MCF 10A (cell line): ENCODE data around the gene FTH1. TPM values are rescaled to one million over a fixed set of nuclear protein-coding genes. Genes with fewer than 3 reads are reported as not detected.

Experiments used
- BruUV-seq: library from RNA; stranded (reverse); fragments of 400-500 nt; replicated peaks from 2 replicates; lab custom pipeline; 2021; lab: Mats Ljungman, UMichigan
- CTCF ChIA-PET: fragments of 300-600 bp; sonication (Branson Sonifier 250); formaldehyde crosslinking; extraction: SDS; loops from one replicate; lab custom pipeline; 2021; ENCODE audit warnings: antibody characterized with exemption, inconsistent platforms; lab: Yijun Ruan, JAX
- POLR2A ChIA-PET: fragments of 300-600, 350-650 bp; sonication (Branson Sonifier 250); formaldehyde crosslinking; extraction: SDS; loops from one replicate; lab custom pipeline; 2020; ENCODE audit warnings: antibody characterized with exemption, inconsistent platforms; lab: Yijun Ruan, JAX
- DNase-seq: peaks from one replicate; pipeline ENCODE4 v3.0.0-alpha.2; 2018; ENCODE audit not compliant: unreplicated experiment
- H3K27ac Mint-ChIP-seq: one replicate; pipeline ENCODE4 v1.8.0; 2022; ENCODE audit warnings: mild to moderate bottlenecking, low read depth, mixed read lengths; ENCODE audit not compliant: unreplicated experiment
- H3K27me3 Mint-ChIP-seq: one replicate; pipeline ENCODE4 v1.8.0; 2022; ENCODE audit warnings: mixed read lengths; ENCODE audit not compliant: insufficient read depth, unreplicated experiment
- H3K36me3 Mint-ChIP-seq: one replicate; pipeline ENCODE4 v1.8.0; 2022; ENCODE audit warnings: mild to moderate bottlenecking, moderate library complexity, mixed read lengths; ENCODE audit not compliant: insufficient read depth, unreplicated experiment
- H3K4me1 Mint-ChIP-seq: one replicate; pipeline ENCODE4 v1.8.0; 2022; ENCODE audit warnings: mixed read lengths; ENCODE audit not compliant: insufficient read depth, unreplicated experiment
- H3K4me3 Mint-ChIP-seq: one replicate; pipeline ENCODE4 v1.8.0; 2022; ENCODE audit warnings: mild to moderate bottlenecking, moderate library complexity, mixed read lengths; ENCODE audit not compliant: unreplicated experiment
- H3K9me3 Mint-ChIP-seq: one replicate; pipeline ENCODE4 v1.8.0; 2022; ENCODE audit warnings: mixed read lengths; ENCODE audit not compliant: unreplicated experiment
- intact Hi-C: fragments of 100-400 bp; cut with micrococcal nuclease; formaldehyde crosslinking; loops from 2 replicates; pipeline ENCODE4 v1.14.1; 2022
- total RNA-seq: library from RNA; stranded (reverse); gene quantifications from 2 replicates; pipeline ENCODE4 v1.2.3, GENCODE V29; 2022
- TF ChIP-seq, protein P1 (sequence below): fragments of 200-600 bp; IDR thresholded peaks from one replicate; pipeline ENCODE4 v1.8.0; 2022; ENCODE audit warnings: antibody characterized with exemption, mild to moderate bottlenecking; ENCODE audit not compliant: unreplicated experiment

Gene FTH1
- total RNA-seq, 1 experiment from 2014 or later: 8,367 TPM

DNA sequence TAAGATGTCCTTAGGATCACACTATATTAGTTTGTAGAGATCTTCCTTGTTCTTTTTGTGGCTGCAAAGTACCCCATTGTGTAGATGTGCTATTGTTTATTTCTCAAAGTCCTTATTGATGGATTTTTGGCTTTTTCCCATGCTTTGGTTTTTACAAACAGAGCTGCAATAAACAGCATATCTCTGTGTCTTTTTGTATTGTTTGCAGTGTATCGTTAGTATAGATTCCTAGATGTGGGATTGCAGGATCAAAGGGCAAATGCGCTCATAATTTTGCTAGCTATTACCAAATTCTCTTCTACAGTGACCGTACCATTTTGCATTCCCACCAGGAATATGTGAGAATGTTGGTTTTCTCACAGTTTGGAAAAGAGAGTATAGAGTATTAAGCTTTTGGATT, 27.5 kb upstream of the FTH1 start:
- peaks cover 7% of the 10 kb centered on the region for H3K9me3 Mint-ChIP-seq
- no peak overlapping the region for H3K4me3 Mint-ChIP-seq
- CTCF ChIA-PET: no interaction called here
- peaks cover 6% of the 10 kb centered on the region for H3K4me1 Mint-ChIP-seq
- POLR2A ChIA-PET: interaction anchor here (0.9 to 17.3 kb wide), 4 partner anchors 13 to 31 kb away, joined by 3 to 216 read pairs (median 6); partner anchors contain the start of gene FTH1
- H3K27me3 Mint-ChIP-seq: no peaks in the 10 kb centered on the region
- peaks cover 20% of the 10 kb centered on the region for H3K36me3 Mint-ChIP-seq
- no peak overlapping the region for H3K27ac Mint-ChIP-seq
- DNase-seq: no peak
- no TSS peak for BruUV-seq
- TF ChIP-seq, protein P1, sequence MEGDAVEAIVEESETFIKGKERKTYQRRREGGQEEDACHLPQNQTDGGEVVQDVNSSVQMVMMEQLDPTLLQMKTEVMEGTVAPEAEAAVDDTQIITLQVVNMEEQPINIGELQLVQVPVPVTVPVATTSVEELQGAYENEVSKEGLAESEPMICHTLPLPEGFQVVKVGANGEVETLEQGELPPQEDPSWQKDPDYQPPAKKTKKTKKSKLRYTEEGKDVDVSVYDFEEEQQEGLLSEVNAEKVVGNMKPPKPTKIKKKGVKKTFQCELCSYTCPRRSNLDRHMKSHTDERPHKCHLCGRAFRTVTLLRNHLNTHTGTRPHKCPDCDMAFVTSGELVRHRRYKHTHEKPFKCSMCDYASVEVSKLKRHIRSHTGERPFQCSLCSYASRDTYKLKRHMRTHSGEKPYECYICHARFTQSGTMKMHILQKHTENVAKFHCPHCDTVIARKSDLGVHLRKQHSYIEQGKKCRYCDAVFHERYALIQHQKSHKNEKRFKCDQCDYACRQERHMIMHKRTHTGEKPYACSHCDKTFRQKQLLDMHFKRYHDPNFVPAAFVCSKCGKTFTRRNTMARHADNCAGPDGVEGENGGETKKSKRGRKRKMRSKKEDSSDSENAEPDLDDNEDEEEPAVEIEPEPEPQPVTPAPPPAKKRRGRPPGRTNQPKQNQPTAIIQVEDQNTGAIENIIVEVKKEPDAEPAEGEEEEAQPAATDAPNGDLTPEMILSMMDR: no peak
- intact Hi-C loops: no loop called here

DNA sequence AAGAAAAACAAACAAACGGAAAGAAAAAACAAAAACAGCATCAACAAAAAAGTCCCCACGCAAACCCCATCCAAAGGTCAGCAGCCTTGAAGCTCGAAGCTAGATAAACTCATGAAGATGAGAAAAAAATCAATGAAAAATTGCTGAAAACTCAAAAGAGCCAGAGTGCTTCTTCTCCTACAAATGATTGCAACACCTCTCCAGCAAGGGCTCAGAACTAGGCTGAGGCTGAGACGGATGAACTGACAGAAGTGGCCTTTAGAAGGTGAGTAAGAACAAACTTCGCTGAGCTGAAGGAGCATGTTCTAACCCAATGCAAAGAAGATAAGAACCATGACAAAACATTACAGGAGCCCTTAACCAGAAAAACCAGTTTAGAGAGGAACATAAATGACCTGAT, 18.4 kb upstream of the FTH1 start:
- POLR2A ChIA-PET: interaction anchor here (1.2 to 27.4 kb wide), 3 partner anchors 13 to 52 kb away, joined by 3 to 1703 read pairs (median 216); partner anchors contain the start of gene FTH1
- BruUV-seq: no TSS peak

DNA sequence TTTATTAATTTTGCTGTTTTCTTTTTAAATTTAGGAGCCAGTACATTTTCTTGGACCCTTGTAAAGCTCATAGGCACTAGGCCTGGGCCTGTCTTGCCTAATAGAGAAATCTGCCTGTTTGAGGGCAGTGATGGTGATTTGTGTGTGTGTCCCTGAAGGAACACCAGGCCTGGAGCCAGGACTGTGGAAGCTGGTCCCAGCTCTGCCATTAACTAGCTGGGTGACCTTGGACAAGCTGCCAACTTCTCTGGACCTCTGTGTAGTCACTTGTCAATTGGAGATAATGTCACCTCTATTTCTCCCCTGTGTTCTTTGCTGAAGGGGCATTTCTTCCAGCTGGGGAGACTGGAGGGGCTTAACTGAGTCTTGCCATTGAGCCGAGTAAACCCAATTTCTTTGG, 16.0 kb upstream of the FTH1 start:
- Mint-ChIP-seq H3K9me3 (peaks cover 21% of the 10 kb centered on the region), H3K36me3 (no peaks in the 10 kb centered on the region), H3K4me3 (no peak overlapping the region), H3K4me1 (peaks cover 15% of the 10 kb centered on the region), H3K27ac (no peak overlapping the region), H3K27me3 (no peaks in the 10 kb centered on the region)
- TF ChIP-seq, protein P1: no peak
- no peak for DNase-seq
- no TSS peak for BruUV-seq
- ChIA-PET CTCF (interaction anchor here (0.7 to 1.1 kb wide), 5 partner anchors 15 to 125 kb away, joined by 3 to 10 read pairs (median 4); no protein-coding TSS in a partner anchor), POLR2A (interaction anchor here (1.5 to 27.4 kb wide), 3 partner anchors 10 to 54 kb away, joined by 4 to 1703 read pairs (median 216); partner anchors contain the start of gene FTH1)
- intact Hi-C loops: no loop called here

More for the DNA sequence above, 18.4 kb upstream of the FTH1 start:
- no peak overlapping the region for H3K27ac Mint-ChIP-seq
- CTCF ChIA-PET: interaction anchor here (0.5 to 1.3 kb wide), 5 partner anchors 13 to 123 kb away, joined by 3 to 5 read pairs (median 3); no protein-coding TSS in a partner anchor
- peaks cover 5% of the 10 kb centered on the region for H3K4me1 Mint-ChIP-seq
- no peaks in the 10 kb centered on the region for H3K27me3 Mint-ChIP-seq
- H3K4me3 Mint-ChIP-seq: no peak overlapping the region
- H3K36me3 Mint-ChIP-seq: no peaks in the 10 kb centered on the region
- peaks cover 29% of the 10 kb centered on the region for H3K9me3 Mint-ChIP-seq
- DNase-seq: no peak
- intact Hi-C loops: no loop called here
- TF ChIP-seq, protein P1: no peak

DNA sequence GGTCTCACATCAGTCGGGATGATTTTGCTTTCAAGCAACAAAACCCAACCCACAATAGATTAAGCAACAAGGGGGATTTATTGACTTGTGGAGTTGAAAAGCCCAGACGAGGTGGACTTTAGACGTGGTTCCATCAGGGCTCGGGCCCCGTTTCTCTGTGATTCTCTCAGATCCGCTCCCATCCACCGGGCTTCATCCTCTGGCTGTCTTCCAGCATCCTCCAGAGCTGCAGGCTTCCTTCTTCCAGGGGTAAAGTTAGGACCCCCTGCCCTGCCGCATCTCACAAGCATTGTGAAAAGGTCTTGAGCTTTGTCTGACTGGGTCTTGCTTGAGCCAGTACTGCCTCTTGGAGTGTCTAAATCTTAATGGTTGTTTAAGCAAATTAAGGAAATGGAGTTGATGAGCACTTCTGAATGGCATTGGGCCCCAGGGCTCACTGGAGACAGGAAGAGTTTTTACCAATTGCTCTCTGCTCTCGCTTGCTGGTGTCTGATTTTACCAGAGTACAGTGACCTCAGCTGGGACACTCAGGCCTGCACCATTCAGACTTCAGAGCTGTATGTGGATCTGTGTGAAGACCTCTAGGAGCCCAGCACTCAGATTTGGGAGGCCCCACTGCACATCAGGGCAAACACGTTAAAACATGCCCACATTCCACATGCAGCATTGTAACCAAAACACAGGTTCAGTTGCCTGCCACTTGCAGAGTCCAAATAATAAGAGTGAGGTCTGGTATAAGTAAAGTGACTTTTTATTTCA, 13.5 kb upstream of the FTH1 start:
- TF ChIP-seq, protein P1: no peak
- Mint-ChIP-seq H3K9me3 (peaks cover 2% of the 10 kb centered on the region), H3K27ac (peak overlapping the region; percentile 84), H3K36me3 (no peaks in the 10 kb centered on the region), H3K27me3 (no peaks in the 10 kb centered on the region), H3K4me3 (no peak overlapping the region), H3K4me1 (peaks cover 17% of the 10 kb centered on the region)
- BruUV-seq: no TSS peak
- intact Hi-C loops: no loop called here
- DNase-seq: peak; percentile 53
- ChIA-PET POLR2A (interaction anchor here (0.7 to 27.4 kb wide), 9 partner anchors 8 to 57 kb away, joined by 3 to 1703 read pairs (median 6); partner anchors contain the start of gene FTH1), CTCF (interaction anchor here (1.0 to 1.5 kb wide), 2 partner anchors 12 to 30 kb away, joined by 3 to 8 read pairs; no protein-coding TSS in a partner anchor)
